DMS53 treated with DMSO at 0.1 percent for 48 hours (cell line): Measurements from ENCODE around the gene TFCP2L1.

Experiments used
- DNase-seq: peaks from one replicate; lab custom pipeline; 2025; ENCODE audit not compliant: unreplicated experiment; lab: John Stamatoyannopoulos, UW

TFCP2L1 gene

DNA sequence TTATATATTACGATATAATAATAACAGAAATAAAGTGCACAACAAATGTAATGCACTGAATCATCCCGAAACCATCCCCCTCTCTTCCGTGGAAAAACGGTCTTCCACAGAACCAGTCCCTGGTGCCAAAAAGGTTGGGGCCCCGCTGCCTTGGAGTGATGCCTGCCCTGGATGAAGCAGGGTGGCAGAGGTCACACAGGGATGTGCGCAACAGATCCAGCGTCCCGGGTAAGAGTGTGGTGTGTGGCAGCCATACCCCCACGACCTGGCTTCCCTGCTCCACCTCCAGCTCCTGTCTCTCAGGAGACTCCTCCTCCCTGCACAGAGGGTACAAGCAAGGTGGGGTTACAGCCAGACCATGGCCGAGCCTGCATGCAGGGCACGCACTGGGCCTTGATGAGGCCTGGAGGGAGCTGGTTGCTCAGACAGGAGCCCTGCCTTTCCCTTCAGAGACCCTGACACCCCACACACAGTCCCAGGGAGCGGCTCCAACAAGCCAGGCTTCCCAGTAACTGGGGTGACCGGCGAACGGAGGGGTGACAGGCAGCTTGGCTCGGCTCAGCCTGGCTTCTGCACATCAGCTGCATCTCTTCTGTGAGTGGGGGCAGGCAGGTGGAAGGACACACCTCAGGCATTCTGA, 41.1 kb downstream of the TFCP2L1 start:
- DNase-seq, result no peak

DNA sequence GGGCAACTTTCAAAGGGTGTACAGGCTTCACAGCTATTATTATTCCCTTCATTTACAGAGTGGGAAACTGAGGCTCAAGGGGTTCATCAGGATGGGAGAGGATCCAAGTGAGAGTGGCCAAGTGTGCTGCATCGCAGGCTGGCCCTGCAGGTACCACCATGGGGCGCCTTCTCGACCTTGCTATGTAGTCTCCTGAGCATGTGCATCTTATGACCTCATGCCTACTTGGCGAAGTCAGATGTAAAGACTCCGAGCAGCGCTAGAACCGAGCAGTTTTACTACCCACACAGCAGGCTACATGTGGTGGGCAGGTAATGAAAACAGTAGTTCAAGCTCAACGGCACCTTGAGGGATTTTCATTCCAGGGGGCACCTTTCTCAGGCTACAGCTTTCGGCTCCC, 42.0 kb downstream of the TFCP2L1 start:
- no peak for DNase-seq

DNA sequence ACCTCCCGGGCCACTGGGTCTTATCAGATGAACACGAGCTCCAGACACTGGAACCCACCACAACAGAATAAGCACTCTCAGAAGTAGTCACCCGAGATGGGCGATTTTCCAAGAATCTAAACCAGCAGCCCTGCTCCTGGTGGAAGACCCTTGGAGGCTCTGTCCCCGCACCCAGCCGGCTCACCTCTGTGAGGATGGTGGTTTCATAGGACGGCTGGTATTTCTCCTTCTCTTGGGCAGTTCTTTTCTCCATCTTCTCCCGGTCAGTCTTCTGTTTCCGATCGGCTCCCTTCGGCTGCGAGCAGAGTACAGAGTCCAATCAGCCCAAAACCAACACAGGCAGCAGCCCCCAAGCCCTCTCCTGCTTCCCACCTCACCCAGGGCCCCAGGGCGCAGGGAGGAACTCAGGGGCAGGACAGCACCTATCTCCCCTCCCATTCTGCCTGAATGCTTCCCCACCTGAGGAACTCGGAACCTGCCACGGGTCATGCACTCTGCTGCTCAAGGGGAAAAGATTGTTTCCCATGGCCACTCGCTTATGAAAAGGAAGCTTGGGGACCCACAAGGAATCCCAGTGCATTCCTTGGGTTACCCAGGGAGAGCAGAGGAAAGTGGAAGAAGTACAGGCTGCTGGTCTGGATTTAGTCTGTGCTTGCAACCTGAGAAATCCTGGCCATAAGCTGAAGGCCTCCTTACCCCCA, 42.7 kb downstream of the TFCP2L1 start:
- DNase-seq, result no peak

DNA sequence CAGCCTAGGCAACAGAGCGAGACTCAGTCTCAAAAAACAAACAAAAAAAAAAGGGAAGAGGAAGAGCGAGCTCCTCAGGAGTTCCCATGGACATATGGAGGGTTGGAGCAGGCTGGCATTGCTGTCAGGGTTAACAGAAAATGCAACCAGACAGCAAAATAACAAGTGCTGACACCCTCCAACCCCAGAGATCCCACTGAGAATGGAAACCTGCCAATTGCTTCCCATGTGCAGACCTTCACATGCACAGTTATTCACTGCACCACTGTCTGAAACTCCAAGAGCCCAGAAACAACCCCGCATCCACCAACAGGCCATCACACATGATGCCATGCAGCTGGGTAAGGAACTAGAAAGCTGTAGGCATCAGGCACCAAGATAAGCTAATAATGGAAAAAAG, 43.5 kb downstream of the TFCP2L1 start:
- no peak for DNase-seq

DNA sequence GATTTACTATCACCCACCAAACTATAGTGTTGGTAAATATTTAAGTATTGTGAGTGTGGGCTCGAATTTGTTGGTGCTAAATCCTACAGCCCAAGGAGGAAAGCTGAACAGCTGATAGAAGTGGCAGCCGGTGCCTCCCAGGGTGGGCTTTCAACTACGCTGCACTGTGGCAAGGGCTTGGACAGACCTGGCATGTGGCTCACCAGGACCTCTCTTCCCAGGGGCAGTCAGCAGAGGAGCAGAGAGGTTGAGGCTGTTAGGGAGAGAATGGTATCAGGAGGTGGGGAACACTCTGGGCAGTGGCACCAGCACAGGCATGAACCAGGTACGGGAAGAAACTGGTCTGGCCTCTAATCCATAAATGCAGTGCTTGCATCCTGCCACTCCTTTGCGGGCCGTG, 44.6 kb downstream of the TFCP2L1 start:
- DNase-seq, result no peak

DNA sequence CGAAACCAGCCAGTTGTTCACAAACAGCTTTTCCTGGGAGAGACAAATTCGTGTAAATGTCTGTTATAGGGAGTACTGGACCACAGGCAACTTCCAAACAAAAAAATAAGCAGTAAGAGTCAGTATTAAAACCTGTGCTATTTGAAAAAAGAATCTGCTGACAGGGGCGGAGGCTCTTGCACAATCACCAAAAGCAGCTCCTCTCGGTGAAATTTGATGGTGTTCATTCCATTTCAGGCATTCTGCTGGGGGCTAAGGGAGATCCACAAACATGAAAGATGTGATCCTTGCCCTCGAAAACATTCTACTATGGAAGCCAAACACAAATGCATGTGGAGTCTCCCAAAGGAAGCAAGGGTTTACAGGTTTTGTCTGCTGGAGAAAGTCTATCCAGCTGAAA, 45.0 kb downstream of the TFCP2L1 start:
- no peak for DNase-seq

DNA sequence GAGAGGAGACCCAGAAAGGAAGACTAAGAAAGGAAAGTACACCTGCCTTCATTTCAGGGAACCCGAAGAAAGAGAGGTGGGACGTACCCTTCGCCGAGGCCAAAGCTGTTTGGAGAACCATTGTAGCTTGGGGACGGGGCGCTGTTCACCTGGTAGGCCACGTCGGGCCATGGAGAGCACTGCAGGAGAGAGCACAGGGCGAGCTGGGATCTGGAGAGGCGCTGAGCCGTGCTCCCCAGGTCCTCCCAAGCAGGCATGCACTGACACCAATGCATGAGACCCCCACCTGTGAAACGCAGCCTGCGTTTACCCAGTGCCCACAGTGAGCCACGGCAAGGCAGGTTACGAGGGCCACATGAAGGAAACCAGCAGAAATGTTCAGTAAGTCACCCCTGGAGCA, 45.5 kb downstream of the TFCP2L1 start:
- DNase-seq, result no peak

DNA sequence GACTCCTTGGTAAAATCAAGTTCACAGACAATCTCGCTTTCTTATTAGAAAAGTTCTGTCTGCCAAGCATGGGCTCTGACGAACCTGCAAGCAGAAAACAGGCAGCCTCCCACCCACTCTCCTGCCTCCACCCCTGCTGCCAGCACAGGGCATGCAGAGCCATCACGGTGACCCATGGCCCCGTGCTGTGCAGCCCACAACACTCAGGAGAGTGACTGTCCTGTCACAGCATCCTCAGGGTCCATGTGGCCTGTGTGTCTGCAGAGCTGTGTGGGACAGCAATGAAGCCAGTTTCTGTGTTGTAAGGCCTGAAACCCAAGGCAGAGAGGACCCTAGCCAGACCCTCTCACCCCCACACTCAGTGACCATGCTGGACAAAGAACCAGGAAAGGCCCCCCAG, 46.2 kb downstream of the TFCP2L1 start:
- no peak for DNase-seq

DNA sequence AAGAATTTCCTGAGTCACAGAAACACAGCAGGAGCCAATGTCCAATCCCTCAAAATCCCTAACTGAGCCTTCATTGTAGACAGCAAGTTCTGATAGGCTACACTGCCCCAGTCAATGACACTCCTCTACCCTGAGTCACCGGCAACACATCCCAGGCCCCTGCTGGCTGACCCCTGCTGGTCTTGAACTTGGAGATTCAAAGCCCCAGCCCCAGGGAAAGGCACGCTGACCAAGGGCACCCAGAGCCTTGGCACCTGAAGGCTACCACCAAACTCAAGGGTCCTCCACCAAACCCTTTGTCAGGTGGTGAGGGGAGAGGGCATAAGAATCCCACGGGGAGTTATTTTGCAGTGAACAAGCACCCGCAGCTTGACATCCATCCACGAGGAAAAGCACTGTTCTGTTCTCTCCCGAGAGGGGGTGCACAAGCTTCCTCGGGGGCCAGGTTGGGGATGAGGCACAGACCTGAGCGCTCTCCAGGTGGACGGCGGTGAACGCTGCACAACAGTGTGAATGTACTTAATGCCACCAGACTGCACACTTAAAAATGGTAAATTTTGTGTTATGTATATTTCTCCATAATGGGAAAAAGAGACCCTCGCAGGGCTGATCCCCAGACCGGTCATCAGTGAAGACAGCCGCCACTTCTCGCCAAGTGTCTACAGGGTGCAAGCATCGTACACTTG, 46.9 kb downstream of the TFCP2L1 start:
- no peak for DNase-seq

DNA sequence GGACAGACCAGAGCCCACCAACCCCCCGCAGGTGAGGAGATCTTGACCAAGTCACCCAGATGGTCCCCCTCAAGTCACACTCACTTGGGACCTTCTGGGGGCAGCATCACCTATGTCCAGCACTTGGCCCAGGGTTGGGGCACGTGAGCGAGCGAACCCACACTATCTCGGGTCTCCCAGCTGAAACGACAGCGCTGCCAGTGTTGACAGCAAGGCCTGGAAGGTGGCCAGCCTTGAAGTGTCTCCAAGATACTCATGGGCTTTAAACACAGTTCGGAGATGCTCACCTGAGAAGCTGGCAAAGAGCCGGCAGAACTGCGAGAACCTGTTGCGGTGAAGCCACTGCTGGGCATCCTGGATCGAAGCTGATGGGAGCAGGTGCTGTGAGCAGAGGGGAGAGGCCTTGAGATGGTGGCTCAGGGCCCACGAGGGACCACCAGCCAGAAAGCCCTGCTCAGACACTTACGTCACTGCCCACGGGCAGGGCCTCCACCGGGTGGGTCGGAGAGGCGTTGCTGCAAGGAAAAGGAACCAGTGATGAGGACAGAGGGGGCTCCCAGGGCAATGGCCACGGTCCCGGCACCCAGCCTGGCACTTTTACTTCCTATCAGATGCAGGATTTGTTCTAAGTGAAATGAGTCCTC, 47.5 kb downstream of the TFCP2L1 start:
- DNase-seq, result no peak

DNA sequence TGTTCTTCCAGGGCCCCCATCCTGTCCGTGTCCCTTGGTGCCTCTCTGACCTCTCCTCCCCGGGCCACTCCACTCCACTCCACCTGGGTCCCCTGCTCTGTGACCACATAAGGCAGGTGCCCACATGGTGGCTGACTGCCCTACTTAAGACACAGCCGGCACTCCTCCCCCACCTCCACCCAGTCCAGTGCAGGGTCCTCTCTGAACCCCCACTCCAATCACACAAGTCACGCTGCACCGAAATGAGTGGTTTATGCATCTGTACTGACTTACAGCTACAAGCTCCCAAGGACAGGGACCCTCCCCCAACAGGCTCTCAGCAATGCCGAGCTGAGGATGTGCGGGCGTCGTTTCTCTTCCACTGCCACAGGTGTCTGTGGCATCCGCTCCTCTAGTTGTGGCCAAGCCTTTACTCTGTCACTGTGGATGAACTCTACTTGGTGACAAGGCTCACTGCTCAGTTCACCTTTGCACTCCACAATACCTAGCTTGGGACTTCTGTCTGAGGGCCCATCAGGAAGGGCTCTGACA, 48.3 kb downstream of the TFCP2L1 start:
- no peak for DNase-seq

DNA sequence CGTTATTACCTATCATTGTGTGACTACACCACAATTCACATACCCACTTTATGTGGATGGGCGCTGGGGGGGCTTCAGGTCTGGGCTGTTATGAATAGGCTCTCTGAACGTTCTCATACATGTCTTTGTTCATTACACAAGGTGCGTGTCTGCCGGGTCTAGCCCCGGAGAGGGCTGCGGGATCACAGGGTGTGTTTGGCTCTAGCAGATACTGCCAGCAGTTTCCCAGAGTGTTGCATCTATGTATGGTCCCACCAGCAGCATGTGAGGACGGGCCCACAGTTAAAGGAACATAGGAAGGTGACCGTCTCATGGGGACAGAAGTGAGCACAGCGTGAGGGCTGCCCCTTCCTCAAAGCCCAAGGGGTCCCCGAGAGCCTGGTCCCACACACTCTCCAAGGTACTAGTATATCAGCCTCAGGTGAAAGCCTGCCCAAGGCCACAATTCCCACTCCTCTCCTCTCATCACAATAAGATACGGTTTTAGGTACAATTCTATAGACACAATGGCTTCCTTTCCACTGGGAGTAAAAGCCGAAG, 48.8 kb downstream of the TFCP2L1 start:
- DNase-seq, result no peak

DNA sequence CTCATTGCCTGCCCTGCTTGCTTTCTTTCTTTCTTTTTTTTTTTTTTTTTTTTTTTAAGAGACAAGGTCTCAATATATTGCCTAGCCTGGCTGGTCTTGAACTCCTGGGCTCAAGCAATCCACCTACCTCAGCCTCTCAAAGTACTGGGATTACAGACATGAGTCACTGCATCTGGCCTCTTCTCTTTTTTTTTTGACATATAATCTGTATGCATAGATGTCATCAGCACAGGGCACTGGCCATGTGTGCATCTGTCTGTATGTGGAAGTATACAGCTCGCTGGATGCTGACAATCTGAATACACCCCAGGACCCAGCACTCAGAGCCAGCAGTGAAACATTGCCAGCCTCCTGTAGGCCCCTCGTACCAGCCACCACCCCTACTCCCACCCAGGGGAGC, 49.5 kb downstream of the TFCP2L1 start:
- DNase-seq, result peak; percentile 41

DNA sequence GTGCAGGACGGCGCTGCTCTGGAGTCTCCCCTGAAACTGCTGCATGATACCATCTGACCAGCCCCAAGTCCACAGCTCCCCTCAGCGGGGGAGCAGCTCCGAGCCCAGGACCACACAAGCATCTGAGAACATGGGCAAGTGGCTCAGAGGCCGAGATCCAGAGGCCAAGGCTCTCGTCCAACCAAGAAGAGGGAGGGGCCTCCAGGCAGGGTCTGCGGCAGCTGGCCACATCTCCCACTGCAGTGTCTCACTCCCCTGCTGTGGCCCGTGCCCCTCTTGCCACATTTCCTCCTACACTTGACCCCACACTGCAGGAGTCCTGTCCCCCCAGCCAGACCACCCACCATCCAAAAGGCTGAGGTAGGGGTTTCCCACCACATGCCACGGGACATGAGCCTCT, 50.2 kb downstream of the TFCP2L1 start:
- no peak for DNase-seq

DNA sequence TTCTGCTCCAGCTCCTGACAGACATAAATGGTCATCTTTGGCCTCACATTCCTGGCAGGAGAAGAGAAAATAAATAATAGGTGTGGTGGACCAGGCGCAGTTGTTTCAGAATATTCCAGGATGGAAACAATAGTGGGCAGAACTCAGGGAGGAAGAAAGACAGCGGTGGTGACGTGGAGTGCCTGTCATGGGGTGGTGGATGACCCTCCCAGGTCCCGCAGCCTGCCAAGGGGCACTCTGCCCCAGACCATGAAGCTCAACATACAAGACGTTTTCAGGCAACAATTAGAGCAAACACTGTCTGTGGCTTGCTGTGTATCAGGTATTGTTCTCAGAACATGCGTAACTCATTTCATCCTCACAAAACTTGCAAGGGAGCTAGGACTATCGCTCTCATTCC, 50.9 kb downstream of the TFCP2L1 start:
- no peak for DNase-seq

DNA sequence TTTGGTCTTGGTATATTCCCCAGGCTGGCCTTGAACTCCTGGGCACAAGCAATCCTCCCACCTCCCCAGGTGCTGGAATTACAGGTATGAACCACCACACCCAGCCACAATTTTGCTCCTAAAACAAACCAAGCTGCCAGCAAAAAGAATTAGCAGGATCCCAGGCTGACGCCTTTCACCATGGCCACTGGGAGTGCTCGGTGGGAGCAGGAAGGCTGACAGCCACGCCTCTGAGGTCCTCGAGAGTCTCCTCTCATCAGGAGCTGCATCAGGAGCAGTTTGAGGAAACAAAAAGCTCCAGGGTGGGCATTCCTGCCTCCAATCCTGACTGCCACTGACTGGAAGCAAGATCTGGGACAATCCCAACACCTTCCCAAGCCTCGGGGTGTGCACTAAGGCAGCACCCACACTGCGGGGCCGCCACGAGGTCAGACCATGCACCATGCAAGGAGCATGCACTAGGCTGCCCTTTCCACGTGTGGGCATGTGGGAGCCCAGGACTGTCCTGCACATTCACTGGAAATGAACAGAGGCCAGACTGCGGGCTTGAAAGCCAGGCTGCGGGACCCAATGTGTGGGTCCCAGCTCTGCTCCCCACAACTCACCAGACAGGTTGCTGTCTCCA, 51.4 kb downstream of the TFCP2L1 start:
- DNase-seq, result no peak

DNA sequence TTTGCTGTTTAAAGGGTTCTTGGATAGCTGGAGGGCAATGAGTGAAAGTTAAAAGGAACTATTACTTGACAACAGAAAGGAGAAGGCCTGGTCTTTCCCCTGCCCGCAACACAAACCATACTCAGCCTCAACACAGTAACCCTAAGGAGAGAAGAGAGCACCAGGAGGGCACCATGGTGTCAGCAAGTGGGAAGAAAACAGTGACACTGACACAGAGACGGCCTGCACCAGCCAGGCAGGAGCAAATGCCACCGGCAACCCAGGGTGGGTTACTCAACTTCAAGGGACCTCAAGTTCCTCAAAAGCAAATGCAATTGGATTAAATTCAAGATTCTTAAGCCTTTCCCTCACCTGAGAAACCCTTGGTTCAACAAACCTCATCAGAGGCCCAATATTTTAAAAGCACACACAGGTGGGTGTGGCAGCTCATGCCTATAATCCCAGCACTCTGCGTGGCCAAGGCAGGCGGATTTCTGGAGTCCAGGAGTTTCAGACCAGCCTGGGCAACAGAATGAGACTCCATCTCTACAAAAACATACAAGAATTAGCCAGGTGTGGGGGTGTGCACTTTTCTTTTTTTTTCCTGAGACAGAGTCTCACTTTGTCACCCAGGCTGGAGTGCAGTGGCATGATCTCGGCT, 52.3 kb downstream of the TFCP2L1 start:
- DNase-seq, result no peak

DNA sequence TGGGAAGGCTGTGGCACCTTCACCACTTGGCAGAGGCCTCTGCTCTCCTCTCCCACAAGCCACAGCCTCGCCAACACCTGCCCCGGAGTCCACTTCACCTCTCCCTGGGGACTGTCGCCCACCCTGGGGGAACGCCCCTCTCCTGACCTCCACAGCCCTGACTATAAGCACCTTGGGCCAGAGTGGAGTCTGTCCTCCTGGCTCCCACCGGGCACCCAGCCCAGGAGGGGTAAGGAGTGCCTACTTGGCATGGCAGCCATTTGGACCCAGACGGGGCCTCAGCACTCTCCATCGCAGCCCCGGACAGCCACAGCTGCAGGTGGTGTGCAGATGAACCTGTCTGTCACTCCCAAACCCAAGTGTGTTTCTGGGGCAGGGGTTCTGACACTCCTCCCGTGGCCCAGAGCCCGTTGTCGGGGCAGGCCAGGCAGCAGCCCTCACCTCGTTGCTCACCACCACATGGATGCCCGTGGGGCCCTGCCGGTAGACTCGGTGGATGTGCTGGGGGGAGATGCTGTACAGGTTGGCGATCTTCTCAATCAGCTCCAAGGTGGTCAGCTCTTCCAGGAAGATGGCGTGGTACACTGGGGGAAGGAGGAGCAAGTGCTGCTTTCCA, 53.5 kb downstream of the TFCP2L1 start:
- DNase-seq, result no peak

DNA sequence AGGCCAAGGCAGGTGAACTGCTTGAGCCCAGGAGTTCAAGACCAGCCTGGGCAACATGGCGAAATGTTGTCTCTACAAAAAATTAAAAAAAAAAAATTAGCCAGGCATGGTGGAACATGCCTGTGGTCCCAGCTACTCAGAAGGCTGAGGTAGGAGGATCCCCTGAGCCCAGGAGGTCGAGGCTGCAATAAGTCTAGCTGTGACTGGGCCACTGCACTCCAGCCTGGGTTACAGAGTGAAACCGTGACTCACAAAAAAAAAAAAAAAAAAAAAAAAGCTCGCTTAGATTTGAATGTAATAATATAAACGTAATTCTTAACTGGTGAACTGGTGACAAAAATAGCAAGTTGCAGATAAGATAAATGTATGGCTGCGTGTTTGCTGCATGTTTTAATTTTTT, 56.5 kb downstream of the TFCP2L1 start:
- DNase-seq, result no peak
